OCI-LY7 (cell line): Measurements from ENCODE around the gene GBF1.

Source experiments
- CTCF ChIP-seq: fragments of 200-600 bp; sonication (generic); conservative IDR thresholded peaks from 2 replicates; pipeline ENCODE4 v1.5.1; 2014; ENCODE audit warnings: mild to moderate bottlenecking, antibody characterized with exemption, low read length, moderate library complexity, mixed read lengths
- EZH2phosphoT487 ChIP-seq: fragments of 200-600 bp; sonication (generic); IDR thresholded peaks from 2 replicates; pipeline ENCODE4 v1.6.1; 2018; ENCODE audit warnings: low read depth, borderline replicate concordance, mild to moderate bottlenecking, mixed run types, antibody characterized with exemption, low read length, moderate library complexity, mixed read lengths

GRCh38 chr10:102375867-102376266 lies 130.5 kb downstream of the GBF1 start:
- TF ChIP-seq CTCF (no peak), EZH2phosphoT487 (no peak)
